Stimulated activated CD8-positive, alpha-beta memory T cell treated with anti-CD3 and anti-CD28 coated beads, Interleukin-7, amount 100 ng/mL, for 1 hour (primary cell): ENCODE results near the gene UTS2B.

ENCODE experiments used
- DNase-seq, 2 donors: peaks; one replicate each; pipeline ENCODE4 v3.0.0-alpha.2; 2020; ENCODE audit warnings: low read depth in 2 of 2

UTS2B gene

GRCh38 chr3:191352014-191352413 lies 21.7 kb upstream of the UTS2B start:
- no peak for DNase-seq

GRCh38 chr3:191350396-191351090 lies 20.2 kb upstream of the UTS2B start:
- no peak for DNase-seq

GRCh38 chr3:191348098-191348497 lies 17.8 kb upstream of the UTS2B start:
- DNase-seq: no peak

GRCh38 chr3:191347228-191347627 lies 16.9 kb upstream of the UTS2B start:
- DNase-seq: no peak

GRCh38 chr3:191345334-191345733 lies 15.0 kb upstream of the UTS2B start:
- no peak for DNase-seq

GRCh38 chr3:191343913-191344312 lies 13.6 kb upstream of the UTS2B start:
- no peak for DNase-seq

GRCh38 chr3:191343115-191343514 lies 12.8 kb upstream of the UTS2B start:
- DNase-seq: no peak

- no peak for DNase-seq
Measured at GRCh38 chr3:191342411-191342810, 12.1 kb upstream of the UTS2B start.

- DNase-seq: no peak
Measured at GRCh38 chr3:191342006-191342405, 11.7 kb upstream of the UTS2B start.

GRCh38 chr3:191340966-191341365 lies 10.6 kb upstream of the UTS2B start:
- DNase-seq: no peak

- no peak for DNase-seq
Measured at GRCh38 chr3:191340351-191340750, 10.0 kb upstream of the UTS2B start.

GRCh38 chr3:191339316-191339917 lies 9.1 kb upstream of the UTS2B start:
- DNase-seq: no peak

GRCh38 chr3:191338177-191338488 lies 7.8 kb upstream of the UTS2B start:
- DNase-seq: no peak

GRCh38 chr3:191336833-191337232 lies 6.5 kb upstream of the UTS2B start:
- no peak for DNase-seq

GRCh38 chr3:191334346-191334893 lies 4.1 kb upstream of the UTS2B start:
- no peak for DNase-seq

GRCh38 chr3:191333298-191333880 lies 3.1 kb upstream of the UTS2B start:
- no peak for DNase-seq

GRCh38 chr3:191331388-191331787 lies 1.1 kb upstream of the UTS2B start:
- no peak for DNase-seq

GRCh38 chr3:191330530-191331048 lies 263 bp upstream of the UTS2B start:
- DNase-seq: no peak

GRCh38 chr3:191328962-191329653 lies 1.2 kb downstream of the UTS2B start, which contains the start of gene CCDC50:
CCDC50 (plus strand) TSS chr3:191329394; CDS start chr3:191329675, 281 bp downstream.
- DNase-seq: no peak

- DNase-seq: no peak
Measured at GRCh38 chr3:191328383-191328961, 1.9 kb downstream of the UTS2B start.

GRCh38 chr3:191327526-191327925 lies 2.8 kb downstream of the UTS2B start:
- no peak for DNase-seq

GRCh38 chr3:191324936-191325335 lies 5.4 kb downstream of the UTS2B start:
- no peak for DNase-seq
